Vagina (tissue), 2 donors: ENCODE results near the gene SLC25A12.

Source experiments
- CTCF ChIP-seq, 3 experiments: fragments of 450-650 bp in 2 of 3; fragments of 200-600 bp in 1 of 3; sonication (generic) in 1 of 3; IDR thresholded peaks; one replicate each; pipeline ENCODE4 v1.5.1; 2017 to 2019; ENCODE audit warnings: antibody characterized with exemption in 3 of 3, mild to moderate bottlenecking in 2 of 3, moderate library complexity in 2 of 3
- POLR2A ChIP-seq, 2 donors: fragments of 450-650 bp; IDR thresholded peaks; one replicate each; pipeline ENCODE4 v1.6.1; 2017; ENCODE audit warnings: antibody characterized with exemption in 2 of 2, mild to moderate bottlenecking in 2 of 2, moderate library complexity in 2 of 2
- POLR2AphosphoS5 ChIP-seq, 2 donors: sonication (generic); formaldehyde crosslinking; IDR thresholded peaks; one replicate each; pipeline ENCODE4 v1.9.0; 2017; ENCODE audit warnings: antibody characterized with exemption in 2 of 2, mild to moderate bottlenecking in 2 of 2, low read depth in 1 of 2; ENCODE audit not compliant: insufficient read depth in 1 of 2

GRCh38 chr2:171778515-171778914, 115.5 kb downstream of the SLC25A12 start:
- TF ChIP-seq CTCF (IDR thresholded peaks at IDR 0.05) (no peak), POLR2AphosphoS5 (IDR thresholded peaks at IDR 0.05; ENCODE audit: insufficient read depth in 1 of 2, low read depth in 1 of 2) (no peak), POLR2A (IDR thresholded peaks at IDR 0.05) (no peak)
